Measurements from ENCODE around the gene FGF1.

The FGF1 gene

DNA sequence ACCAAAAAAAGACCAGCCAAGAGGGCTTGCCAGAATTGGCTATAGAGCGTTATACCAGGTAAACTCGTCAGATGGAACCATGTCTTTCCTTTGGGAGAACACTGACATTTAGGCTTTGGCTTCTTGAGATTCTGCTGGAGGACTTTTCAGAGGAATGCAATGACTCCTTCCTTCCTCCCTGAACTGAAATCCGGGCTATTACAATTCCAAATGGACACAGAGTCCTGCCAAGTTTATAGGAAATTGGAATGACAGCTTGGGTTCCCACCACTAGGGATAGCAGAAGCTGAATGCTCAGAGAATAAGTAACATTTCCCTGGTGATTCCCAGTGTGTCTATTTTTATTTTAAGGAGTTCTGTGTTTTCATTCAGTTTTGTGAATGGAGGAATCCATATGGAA is 143.0 kb downstream of the FGF1 start:
- TF ChIP-seq ZNF8 (CRISPR knock-in tag; IDR thresholded peaks at IDR 0.05) = no peak
- TF ChIP-seq GLIS3 (CRISPR knock-in tag; IDR thresholded peaks at IDR 0.05) = no peak
- peak; percentile 37 for ATAC-seq
